DMS53 (cell line): ENCODE results near the gene CLDN6.

Source experiments
- DNase-seq: peaks from one replicate; lab custom pipeline; 2025; lab: John Stamatoyannopoulos, UW

The CLDN6 gene

GRCh38 chr16:2971134-2971984 is 46.6 kb downstream of the CLDN6 start:
- no peak for DNase-seq

GRCh38 chr16:2970563-2970962 is 47.4 kb downstream of the CLDN6 start:
- DNase-seq = peak; percentile 33

GRCh38 chr16:2969545-2970521 is 48.1 kb downstream of the CLDN6 start:
- peak; percentile 72 for DNase-seq

GRCh38 chr16:2968738-2969544 is 49.0 kb downstream of the CLDN6 start, which contains the start of gene PAQR4:
Gene PAQR4, plus strand, starts transcription at chr16:2969348. Its CDS starts 327 bp downstream, at chr16:2969675.
- peak; percentile 95 for DNase-seq

- DNase-seq = peak; percentile 73
Observed at GRCh38 chr16:2968368-2968737, 49.6 kb downstream of the CLDN6 start.

GRCh38 chr16:2967721-2968161 is 50.2 kb downstream of the CLDN6 start:
- DNase-seq = no peak

- no peak for DNase-seq
Observed at GRCh38 chr16:2967211-2967631, 50.8 kb downstream of the CLDN6 start.

- DNase-seq = no peak
Observed at GRCh38 chr16:2966808-2967191, 51.2 kb downstream of the CLDN6 start.

GRCh38 chr16:2966043-2966807 is 51.8 kb downstream of the CLDN6 start:
- no peak for DNase-seq
